ENCODE data around the gene ELF4.

ELF4 gene

DNA sequence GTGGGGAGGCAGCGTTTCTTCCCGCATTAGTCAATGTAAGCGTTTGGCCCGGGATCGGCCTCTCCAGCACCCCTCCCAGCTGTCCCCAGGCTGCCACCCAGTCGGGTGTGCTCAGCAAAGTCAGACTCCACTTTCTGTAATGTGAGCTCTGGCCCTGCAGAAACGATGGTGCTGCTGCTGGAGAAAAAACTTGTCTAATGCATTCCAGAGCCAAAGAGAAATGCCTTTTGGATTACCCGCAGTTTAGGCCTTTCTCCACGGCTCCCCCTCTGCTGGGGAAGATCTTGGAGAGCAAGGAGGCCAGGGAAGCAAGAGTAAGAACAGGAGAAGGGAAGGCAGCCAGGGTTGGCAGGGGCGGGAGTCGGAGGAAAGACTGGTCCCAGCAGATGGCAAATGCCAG lies 55.2 kb downstream of the ELF4 start:
- TF ChIP-seq, protein P1, sequence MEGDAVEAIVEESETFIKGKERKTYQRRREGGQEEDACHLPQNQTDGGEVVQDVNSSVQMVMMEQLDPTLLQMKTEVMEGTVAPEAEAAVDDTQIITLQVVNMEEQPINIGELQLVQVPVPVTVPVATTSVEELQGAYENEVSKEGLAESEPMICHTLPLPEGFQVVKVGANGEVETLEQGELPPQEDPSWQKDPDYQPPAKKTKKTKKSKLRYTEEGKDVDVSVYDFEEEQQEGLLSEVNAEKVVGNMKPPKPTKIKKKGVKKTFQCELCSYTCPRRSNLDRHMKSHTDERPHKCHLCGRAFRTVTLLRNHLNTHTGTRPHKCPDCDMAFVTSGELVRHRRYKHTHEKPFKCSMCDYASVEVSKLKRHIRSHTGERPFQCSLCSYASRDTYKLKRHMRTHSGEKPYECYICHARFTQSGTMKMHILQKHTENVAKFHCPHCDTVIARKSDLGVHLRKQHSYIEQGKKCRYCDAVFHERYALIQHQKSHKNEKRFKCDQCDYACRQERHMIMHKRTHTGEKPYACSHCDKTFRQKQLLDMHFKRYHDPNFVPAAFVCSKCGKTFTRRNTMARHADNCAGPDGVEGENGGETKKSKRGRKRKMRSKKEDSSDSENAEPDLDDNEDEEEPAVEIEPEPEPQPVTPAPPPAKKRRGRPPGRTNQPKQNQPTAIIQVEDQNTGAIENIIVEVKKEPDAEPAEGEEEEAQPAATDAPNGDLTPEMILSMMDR (IDR thresholded peaks at IDR 0.05; ENCODE audit: borderline replicate concordance, control extremely low read depth, extremely low read depth, insufficient read depth, missing control alignments), result no peak
- no peak for DNase-seq (ENCODE audit: low spot score)
- in situ Hi-C loops (cut with MboI; ENCODE audit: low sequenced_read_pairs, unreplicated experiment), result loop anchor here (25.0 kb wide), 1 partner anchor 443 kb away; no protein-coding TSS in a partner anchor

DNA sequence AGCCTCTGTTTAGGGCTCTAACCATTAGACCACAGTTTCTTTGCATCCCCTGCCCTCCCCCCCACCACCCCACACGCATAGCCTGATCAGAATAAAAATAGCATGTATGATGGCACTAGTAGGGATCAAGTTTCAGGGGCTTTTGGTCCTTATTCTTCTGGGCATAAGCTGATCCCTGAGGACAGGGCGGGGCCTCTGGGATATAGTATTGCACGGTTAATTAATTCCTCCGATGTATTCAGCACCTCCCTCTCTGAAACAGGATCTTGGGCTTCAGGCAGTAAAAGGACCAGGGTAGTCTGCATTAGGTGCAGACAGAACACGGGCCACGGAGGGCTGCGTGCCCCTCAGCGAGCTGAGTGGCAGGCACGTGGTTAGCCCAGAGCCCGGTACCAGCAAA lies 57.1 kb downstream of the ELF4 start:
- in situ Hi-C loops (cut with MboI; ENCODE audit: low sequenced_read_pairs, unreplicated experiment), result loop anchor here (25.0 kb wide), 1 partner anchor 441 kb away; no protein-coding TSS in a partner anchor
- DNase-seq (ENCODE audit: low spot score), result no peak
- TF ChIP-seq, protein P1 (IDR thresholded peaks at IDR 0.05; ENCODE audit: borderline replicate concordance, control extremely low read depth, extremely low read depth, insufficient read depth, missing control alignments), result no peak

DNA sequence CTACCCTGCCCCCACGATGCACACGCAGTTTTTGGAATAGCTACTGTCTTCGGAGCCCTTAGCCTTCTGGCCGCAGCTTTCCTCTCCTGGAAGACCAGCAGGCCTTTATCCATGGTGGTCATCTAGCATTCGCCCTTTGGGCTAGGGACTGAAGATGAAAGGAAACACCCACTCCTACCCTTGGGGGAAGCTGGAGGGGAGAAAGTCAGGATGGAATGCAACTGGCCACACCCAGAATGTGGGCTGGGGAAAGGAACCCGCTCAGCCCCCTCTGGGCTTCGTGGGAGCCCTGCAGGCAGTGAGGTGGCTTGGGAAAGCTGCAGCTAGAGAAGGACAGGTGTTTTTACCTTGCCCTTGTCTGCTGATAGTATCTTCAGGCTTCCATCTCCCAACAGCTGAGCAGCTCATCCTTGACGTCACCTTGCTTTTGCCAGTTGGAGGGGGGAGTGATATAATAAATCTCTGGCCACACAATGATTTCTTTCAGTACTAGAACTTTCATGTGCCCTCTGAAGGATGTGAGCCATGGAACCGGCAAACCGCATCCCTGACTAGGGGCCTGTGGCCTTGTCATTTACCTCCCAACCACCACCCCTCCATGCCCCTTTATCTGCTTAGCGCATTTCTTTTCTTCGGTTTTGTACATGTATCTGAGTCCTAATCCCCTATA lies 59.0 kb downstream of the ELF4 start:
- DNase-seq (ENCODE audit: low spot score), result no peak
- TF ChIP-seq, protein P1 (IDR thresholded peaks at IDR 0.05; ENCODE audit: borderline replicate concordance, control extremely low read depth, extremely low read depth, insufficient read depth, missing control alignments), result no peak
- in situ Hi-C loops (cut with MboI; ENCODE audit: low sequenced_read_pairs, unreplicated experiment), result loop anchor here (25.0 kb wide), 1 partner anchor 439 kb away; no protein-coding TSS in a partner anchor

DNA sequence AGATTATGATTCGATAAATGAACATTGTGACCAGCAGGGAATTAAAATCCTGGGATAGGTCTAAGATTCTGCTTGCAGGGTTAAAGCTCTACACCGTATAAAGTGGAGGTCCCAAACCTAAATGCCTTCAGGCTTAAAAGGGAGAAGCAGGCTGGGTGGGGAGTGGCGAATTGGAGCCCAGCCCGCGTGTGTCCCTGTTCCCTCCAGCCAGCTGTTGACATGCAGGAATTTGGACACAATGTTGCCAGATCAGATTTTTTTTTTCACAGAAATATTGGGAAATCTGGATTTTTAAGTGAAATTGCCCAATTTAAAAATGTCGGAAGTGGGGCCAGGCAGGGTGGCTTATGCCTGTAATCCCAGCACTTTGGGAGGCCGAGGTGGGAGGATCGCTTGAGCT lies 60.5 kb downstream of the ELF4 start:
- TF ChIP-seq, protein P1 (IDR thresholded peaks at IDR 0.05; ENCODE audit: borderline replicate concordance, control extremely low read depth, extremely low read depth, insufficient read depth, missing control alignments), result no peak
- in situ Hi-C loops (cut with MboI; ENCODE audit: low sequenced_read_pairs, unreplicated experiment), result loop anchor here (25.0 kb wide), 1 partner anchor 438 kb away; no protein-coding TSS in a partner anchor
- no peak for DNase-seq (ENCODE audit: low spot score)

DNA sequence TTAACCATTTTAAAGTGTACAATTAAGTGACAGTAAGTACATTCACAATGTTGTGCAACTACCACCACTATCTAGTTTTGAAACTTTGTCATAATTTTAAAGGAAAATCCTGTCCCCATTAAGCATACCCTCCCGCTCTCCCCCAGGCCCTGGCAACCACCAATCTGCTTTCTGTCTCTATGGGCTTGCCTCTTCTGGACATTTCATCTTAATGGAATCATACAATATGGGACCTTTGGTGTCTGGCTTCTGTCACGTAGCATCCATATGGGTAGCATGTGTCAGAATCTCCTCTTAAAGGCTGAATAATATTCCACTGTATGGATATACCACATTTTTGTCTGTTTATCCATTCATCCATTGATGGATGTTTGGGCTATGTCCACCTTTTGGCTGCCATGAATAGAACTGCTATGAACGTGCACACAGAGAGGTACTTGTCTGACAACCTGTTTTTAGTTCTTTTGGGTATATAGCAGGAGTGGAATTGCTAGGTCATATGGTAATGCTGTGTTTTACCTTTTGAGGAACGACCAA lies 61.5 kb downstream of the ELF4 start:
- no peak for DNase-seq (ENCODE audit: low spot score)
- in situ Hi-C loops (cut with MboI; ENCODE audit: low sequenced_read_pairs, unreplicated experiment), result no loop called here
- TF ChIP-seq, protein P1 (IDR thresholded peaks at IDR 0.05; ENCODE audit: borderline replicate concordance, control extremely low read depth, extremely low read depth, insufficient read depth, missing control alignments), result no peak

DNA sequence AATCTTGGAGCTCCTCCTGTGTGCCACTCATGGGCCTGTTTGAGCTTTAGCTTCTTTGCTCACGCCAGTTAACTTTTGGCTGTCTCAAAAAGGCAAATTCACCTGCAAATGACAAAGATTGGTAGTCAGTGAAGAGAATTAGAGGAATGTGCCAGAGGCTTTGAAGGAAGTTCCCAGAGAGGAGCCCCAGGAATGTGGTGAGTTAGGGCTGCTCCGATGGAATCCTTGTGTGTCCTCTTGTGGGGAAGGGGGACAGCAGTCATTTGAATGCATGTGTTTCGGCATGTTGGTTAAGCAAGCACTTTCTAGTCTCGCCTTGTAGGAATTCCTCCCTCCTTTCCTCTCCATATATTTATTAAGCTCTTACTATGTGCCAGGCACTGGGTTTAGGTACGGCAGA lies 62.9 kb downstream of the ELF4 start:
- DNase-seq (ENCODE audit: low spot score), result no peak
- TF ChIP-seq, protein P1 (IDR thresholded peaks at IDR 0.05; ENCODE audit: borderline replicate concordance, control extremely low read depth, extremely low read depth, insufficient read depth, missing control alignments), result no peak
- in situ Hi-C loops (cut with MboI; ENCODE audit: low sequenced_read_pairs, unreplicated experiment), result no loop called here
